Activated B cell treated with CpG ODN at 0.5 μM for 24 hours (primary cell): ENCODE results near the gene JARID2. TPM values are rescaled to one million over a fixed set of nuclear protein-coding genes. Genes with fewer than 3 reads are reported as not detected.

ENCODE experiments used
- ATAC-seq: fragments of 200-7000 bp; cut with Tn5 transposase; one replicate; pipeline ENCODE4 v1.10.0; 2021; ENCODE audit warnings: low read depth, mild to moderate bottlenecking, moderate library complexity
- CTCF ChIA-PET: fragments of 350-600 bp; sonication (Branson Sonifier 250); formaldehyde crosslinking; loops from one replicate; lab custom pipeline; 2021; ENCODE audit warnings: antibody characterized with exemption; lab: Charles Lee
- POLR2A ChIA-PET: fragments of 350-600 bp; sonication (Branson Sonifier 250); formaldehyde crosslinking; loops from one replicate; lab custom pipeline; 2021; ENCODE audit warnings: antibody characterized with exemption; lab: Charles Lee
- DNase-seq: peaks from one replicate; pipeline ENCODE4 v3.0.0; 2022
- H3K27ac Mint-ChIP-seq: one replicate; pipeline ENCODE4 v1.8.0; 2020; ENCODE audit warnings: mixed read lengths
- H3K27me3 Mint-ChIP-seq: one replicate; pipeline ENCODE4 v1.8.0; 2021; ENCODE audit warnings: mixed read lengths
- H3K36me3 Mint-ChIP-seq: one replicate; pipeline ENCODE4 v1.8.0; 2021; ENCODE audit warnings: low read depth, mixed read lengths
- H3K4me1 Mint-ChIP-seq: one replicate; pipeline ENCODE4 v1.8.0; 2021; ENCODE audit warnings: mixed read lengths
- H3K4me3 Mint-ChIP-seq: one replicate; pipeline ENCODE4 v1.8.0; 2020; ENCODE audit warnings: mild to moderate bottlenecking, mixed read lengths
- H3K9me3 Mint-ChIP-seq: one replicate; pipeline ENCODE4 v1.8.0; 2020; ENCODE audit warnings: mixed read lengths
- intact Hi-C: fragments of 100-400 bp; cut with micrococcal nuclease; formaldehyde crosslinking; loops from one replicate; pipeline ENCODE4 v1.15.1; 2024
- total RNA-seq: library from RNA; stranded (reverse); gene quantifications from 2 replicates; pipeline ENCODE4 v1.2.3, GENCODE V29; 2022
- TF ChIP-seq, protein P1 (sequence below): fragments of 200-600 bp; IDR thresholded peaks from one replicate; pipeline ENCODE4 v1.8.0; 2022; ENCODE audit warnings: antibody characterized with exemption, mild to moderate bottlenecking

The JARID2 gene
- total RNA-seq, 1 donor from 2014 or later: 28.5 TPM

DNA sequence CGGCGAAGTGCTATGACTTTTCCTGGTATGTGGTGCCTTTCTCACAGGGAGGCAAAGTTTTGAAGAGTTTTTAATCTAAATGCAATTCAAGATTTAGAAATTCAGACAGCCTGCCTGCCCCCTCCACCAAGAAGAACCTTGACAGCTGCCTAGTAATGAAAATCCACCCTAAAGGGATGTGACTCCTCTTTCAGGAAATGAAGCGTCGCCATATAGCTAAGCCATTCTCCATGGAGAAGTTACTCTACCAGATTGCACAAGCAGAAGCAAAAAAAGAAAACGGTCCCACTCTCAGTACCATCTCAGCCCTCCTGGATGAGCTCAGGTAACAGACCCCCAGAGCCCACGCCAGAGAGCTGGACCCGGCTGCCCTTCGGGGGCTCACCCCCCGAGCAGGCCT is 266.9 kb downstream of the JARID2 start:
- intact Hi-C loops: no loop called here
- Mint-ChIP-seq H3K27me3 (no peaks in the 10 kb centered on the region), H3K4me1 (no peaks in the 10 kb centered on the region), H3K4me3 (no peak overlapping the region), H3K36me3 (peaks cover 97% of the 10 kb centered on the region), H3K27ac (no peak overlapping the region), H3K9me3 (no peaks in the 10 kb centered on the region)
- ChIA-PET POLR2A (no interaction called here), CTCF (no interaction called here)
- no peak for ATAC-seq
- TF ChIP-seq, protein P1, sequence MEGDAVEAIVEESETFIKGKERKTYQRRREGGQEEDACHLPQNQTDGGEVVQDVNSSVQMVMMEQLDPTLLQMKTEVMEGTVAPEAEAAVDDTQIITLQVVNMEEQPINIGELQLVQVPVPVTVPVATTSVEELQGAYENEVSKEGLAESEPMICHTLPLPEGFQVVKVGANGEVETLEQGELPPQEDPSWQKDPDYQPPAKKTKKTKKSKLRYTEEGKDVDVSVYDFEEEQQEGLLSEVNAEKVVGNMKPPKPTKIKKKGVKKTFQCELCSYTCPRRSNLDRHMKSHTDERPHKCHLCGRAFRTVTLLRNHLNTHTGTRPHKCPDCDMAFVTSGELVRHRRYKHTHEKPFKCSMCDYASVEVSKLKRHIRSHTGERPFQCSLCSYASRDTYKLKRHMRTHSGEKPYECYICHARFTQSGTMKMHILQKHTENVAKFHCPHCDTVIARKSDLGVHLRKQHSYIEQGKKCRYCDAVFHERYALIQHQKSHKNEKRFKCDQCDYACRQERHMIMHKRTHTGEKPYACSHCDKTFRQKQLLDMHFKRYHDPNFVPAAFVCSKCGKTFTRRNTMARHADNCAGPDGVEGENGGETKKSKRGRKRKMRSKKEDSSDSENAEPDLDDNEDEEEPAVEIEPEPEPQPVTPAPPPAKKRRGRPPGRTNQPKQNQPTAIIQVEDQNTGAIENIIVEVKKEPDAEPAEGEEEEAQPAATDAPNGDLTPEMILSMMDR: no peak
- DNase-seq: no peak

DNA sequence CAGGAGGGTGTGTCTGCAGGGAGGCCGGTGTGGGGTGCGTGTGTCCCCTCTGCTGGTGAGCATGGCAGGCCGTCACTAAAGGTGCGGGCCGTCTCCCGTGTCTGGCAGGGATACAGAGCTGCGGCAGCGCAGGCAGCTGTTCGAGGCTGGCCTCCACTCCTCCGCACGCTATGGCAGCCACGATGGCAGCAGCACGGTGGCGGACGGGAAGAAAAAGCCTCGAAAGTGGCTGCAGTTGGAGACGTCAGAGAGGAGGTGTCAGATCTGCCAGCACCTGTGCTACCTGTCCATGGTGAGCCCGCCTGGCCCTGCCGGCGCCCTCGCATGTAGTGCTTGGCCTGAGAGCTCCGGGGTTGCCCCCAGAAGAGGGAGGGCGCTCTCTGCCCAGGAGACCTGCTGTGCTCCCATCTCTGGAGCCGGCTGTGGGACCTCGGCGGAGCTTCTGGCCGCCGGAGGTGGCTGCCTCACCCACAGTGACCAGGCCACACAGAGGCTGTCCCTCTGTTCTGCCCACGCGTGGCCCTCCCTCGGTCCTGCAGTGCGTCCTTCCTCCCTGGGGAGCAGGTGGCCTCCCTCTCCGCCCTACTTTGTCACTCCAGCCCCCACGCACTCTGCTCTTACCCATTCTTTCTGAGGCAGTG is 267.4 kb downstream of the JARID2 start:
- no peaks in the 10 kb centered on the region for H3K27me3 Mint-ChIP-seq
- TF ChIP-seq, protein P1: no peak
- intact Hi-C loops: no loop called here
- POLR2A ChIA-PET: no interaction called here
- CTCF ChIA-PET: no interaction called here
- no peak overlapping the region for H3K4me3 Mint-ChIP-seq
- no peak overlapping the region for H3K27ac Mint-ChIP-seq
- no peak for ATAC-seq
- DNase-seq: no peak
- no peaks in the 10 kb centered on the region for H3K4me1 Mint-ChIP-seq
- peaks cover 98% of the 10 kb centered on the region for H3K36me3 Mint-ChIP-seq
- H3K9me3 Mint-ChIP-seq: no peaks in the 10 kb centered on the region

DNA sequence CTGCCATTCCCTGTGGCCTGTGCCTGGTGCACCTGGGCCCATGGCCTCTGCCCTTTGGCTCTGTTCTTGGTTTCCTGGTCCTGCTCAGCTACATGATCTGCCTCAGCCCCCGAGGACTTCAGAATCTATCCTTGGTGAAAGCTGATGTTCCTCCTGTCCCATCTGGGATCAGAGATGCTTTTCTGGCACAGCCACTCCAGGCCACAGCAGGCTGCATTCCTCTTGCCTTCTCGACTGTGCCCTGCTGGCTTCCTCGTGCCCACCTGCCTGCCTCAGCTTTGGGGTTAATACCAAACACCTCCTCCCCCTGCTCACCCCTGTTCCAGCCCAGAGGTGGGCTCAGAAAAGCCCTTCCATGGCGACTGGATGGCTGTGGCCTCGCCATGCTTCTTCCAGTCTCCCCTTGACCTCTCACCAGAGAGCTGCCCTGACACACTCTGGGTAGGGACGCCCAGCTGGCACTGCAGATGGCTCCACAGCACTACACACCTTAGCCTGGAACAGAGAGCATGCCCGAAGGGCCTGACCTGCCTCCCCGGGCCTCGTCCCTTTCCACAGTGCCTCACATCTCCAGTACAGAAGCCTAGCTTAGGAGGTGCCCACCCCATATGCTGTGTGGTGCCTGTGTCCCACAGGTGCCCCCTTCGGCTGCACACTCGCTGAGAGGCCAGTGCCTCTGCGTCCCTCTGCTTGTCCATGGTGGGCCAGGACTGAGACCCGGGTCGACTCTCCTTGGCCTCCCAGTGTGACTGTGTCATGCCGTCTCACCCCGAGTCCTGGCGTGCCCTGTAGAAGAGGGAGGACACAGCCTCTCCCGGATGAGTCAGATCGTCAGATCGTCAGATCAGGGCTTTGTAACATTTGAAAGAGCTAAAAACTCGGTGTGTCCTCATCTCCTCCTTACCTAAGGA is 268.2 kb downstream of the JARID2 start:
- TF ChIP-seq, protein P1: no peak
- H3K27ac Mint-ChIP-seq: no peak overlapping the region
- POLR2A ChIA-PET: no interaction called here
- H3K9me3 Mint-ChIP-seq: no peaks in the 10 kb centered on the region
- H3K36me3 Mint-ChIP-seq: peaks cover 98% of the 10 kb centered on the region
- intact Hi-C loops: no loop called here
- H3K27me3 Mint-ChIP-seq: no peaks in the 10 kb centered on the region
- CTCF ChIA-PET: no interaction called here
- no peak overlapping the region for H3K4me3 Mint-ChIP-seq
- no peak for DNase-seq
- ATAC-seq: no peak
- H3K4me1 Mint-ChIP-seq: no peaks in the 10 kb centered on the region

DNA sequence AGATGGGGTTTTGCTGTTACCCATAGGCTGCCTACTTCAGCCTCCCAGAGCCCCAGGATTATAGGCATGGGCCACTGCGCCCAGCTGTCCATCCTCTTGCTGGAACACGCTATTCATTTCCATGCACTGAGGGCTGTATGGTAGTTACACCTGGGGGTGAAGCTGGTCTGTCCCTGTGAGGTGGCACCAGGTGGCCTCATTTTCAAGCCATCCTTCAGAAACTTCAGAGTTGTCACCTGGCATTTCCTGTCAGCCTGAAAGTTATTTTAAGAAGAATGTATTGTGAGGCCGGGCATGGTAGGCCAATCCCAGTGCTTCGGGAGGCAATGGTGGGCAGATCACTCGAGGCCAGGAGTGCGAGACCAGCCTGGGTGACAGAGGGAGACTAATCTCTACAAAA is 269.4 kb downstream of the JARID2 start:
- H3K36me3 Mint-ChIP-seq: peaks cover 99% of the 10 kb centered on the region
- H3K27me3 Mint-ChIP-seq: no peaks in the 10 kb centered on the region
- DNase-seq: no peak
- no peak overlapping the region for H3K4me3 Mint-ChIP-seq
- ATAC-seq: no peak
- H3K4me1 Mint-ChIP-seq: no peaks in the 10 kb centered on the region
- intact Hi-C loops: no loop called here
- POLR2A ChIA-PET: interaction anchor here (0.6 kb wide), 1 partner anchor 277 kb away, joined by 4 read pairs; no protein-coding TSS in a partner anchor
- peak overlapping the region; percentile 41 for H3K27ac Mint-ChIP-seq
- H3K9me3 Mint-ChIP-seq: no peaks in the 10 kb centered on the region
- TF ChIP-seq, protein P1: no peak
- CTCF ChIA-PET: no interaction called here
